Lower lobe of right lung (tissue), 2 donors: Measurements from ENCODE around the gene PA2G4. TPM values are rescaled to one million over a fixed set of nuclear protein-coding genes. Genes with fewer than 3 reads are reported as not detected.

Experiments
- ATAC-seq, 2 donors: fragments of 200-7000 bp; cut with Tn5 transposase; one replicate each; pipeline ENCODE4 v1.9.1; 2020 to 2022; ENCODE audit warnings: mild to moderate bottlenecking in 2 of 2, moderate library complexity in 2 of 2
- DNase-seq: peaks from one replicate; pipeline ENCODE4 v3.0.0-alpha.2; 2020
- H3K27ac ChIP-seq: fragments of 200-600 bp; one replicate; pipeline ENCODE4 v1.8.0; 2022
- H3K27me3 ChIP-seq: fragments of 200-600 bp; one replicate; pipeline ENCODE4 v1.8.0; 2022; ENCODE audit warnings: low read depth
- H3K36me3 ChIP-seq: fragments of 200-600 bp; one replicate; pipeline ENCODE4 v1.8.0; 2022; ENCODE audit warnings: mild to moderate bottlenecking
- H3K4me1 ChIP-seq: fragments of 200-600 bp; one replicate; pipeline ENCODE4 v1.8.0; 2022
- H3K4me3 ChIP-seq: fragments of 200-600 bp; one replicate; pipeline ENCODE4 v1.8.0; 2022; ENCODE audit warnings: mild to moderate bottlenecking
- H3K9me3 ChIP-seq: fragments of 200-600 bp; one replicate; pipeline ENCODE4 v1.8.0; 2022
- intact Hi-C: fragments of 100-400 bp; cut with DNase I; formaldehyde crosslinking; loops from one replicate; pipeline ENCODE4 v1.11.0; 2022
- total RNA-seq: library from RNA; stranded (reverse); fragmentation: NEBNext Ultra II Directional; extraction: Animal tissue kit (Norgen Biotek cat#: 25700); gene quantifications from one replicate; pipeline ENCODE4 v1.2.1, GENCODE V29; 2021
- TF ChIP-seq, protein P1 (sequence below): fragments of 200-600 bp; IDR thresholded peaks from one replicate; pipeline ENCODE4 v1.8.0; 2022; ENCODE audit warnings: antibody characterized with exemption, mild to moderate bottlenecking
- donor health status: DM: no; HTN: yes; CAD: no; lungs with severe emphysema.

The PA2G4 gene
- total RNA-seq, 1 donor from 2014 or later = 69.4 TPM

- H3K27me3 ChIP-seq = no peaks in the 10 kb centered on the region
- H3K9me3 ChIP-seq = no peaks in the 10 kb centered on the region
- ATAC-seq (no peak), DNase-seq (no peak)
- H3K27ac ChIP-seq = no peak overlapping the region
- intact Hi-C loops = no loop called here
- H3K4me3 ChIP-seq = no peak overlapping the region
- H3K36me3 ChIP-seq = peaks cover 99% of the 10 kb centered on the region
- peaks cover 2% of the 10 kb centered on the region for H3K4me1 ChIP-seq
- TF ChIP-seq, protein P1, sequence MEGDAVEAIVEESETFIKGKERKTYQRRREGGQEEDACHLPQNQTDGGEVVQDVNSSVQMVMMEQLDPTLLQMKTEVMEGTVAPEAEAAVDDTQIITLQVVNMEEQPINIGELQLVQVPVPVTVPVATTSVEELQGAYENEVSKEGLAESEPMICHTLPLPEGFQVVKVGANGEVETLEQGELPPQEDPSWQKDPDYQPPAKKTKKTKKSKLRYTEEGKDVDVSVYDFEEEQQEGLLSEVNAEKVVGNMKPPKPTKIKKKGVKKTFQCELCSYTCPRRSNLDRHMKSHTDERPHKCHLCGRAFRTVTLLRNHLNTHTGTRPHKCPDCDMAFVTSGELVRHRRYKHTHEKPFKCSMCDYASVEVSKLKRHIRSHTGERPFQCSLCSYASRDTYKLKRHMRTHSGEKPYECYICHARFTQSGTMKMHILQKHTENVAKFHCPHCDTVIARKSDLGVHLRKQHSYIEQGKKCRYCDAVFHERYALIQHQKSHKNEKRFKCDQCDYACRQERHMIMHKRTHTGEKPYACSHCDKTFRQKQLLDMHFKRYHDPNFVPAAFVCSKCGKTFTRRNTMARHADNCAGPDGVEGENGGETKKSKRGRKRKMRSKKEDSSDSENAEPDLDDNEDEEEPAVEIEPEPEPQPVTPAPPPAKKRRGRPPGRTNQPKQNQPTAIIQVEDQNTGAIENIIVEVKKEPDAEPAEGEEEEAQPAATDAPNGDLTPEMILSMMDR = no peak
Measured at GRCh38 chr12:56137853-56138571, 33.7 kb downstream of the PA2G4 start.

- H3K36me3 ChIP-seq = peaks cover 82% of the 10 kb centered on the region
Measured at GRCh38 chr12:56141946-56142784, 37.8 kb downstream of the PA2G4 start.

DNA sequence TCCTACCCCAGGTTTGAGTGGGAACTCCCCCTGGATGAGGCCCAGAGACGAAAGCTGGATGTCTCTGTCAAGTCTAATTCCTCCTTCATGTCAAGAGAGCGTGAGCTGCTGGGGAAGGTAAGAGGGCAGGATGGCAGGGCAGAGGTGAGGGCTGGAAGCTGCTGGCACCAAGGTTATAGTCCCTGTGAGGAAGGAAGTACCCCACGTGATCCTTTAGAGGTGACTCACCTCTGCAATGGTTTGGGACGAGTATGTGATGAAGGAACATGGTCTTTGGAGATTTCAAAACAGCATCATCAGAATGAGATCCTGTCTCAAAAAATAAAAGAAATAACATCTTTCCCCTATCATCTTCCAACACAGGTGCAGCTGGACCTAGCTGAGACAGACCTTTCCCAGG, 38.9 kb downstream of the PA2G4 start:
- Histone ChIP-seq H3K27ac (peak overlapping the region; percentile 73), H3K27me3 (no peaks in the 10 kb centered on the region), H3K4me1 (peaks cover 37% of the 10 kb centered on the region), H3K4me3 (no peak overlapping the region), H3K36me3 (peaks cover 71% of the 10 kb centered on the region), H3K9me3 (no peaks in the 10 kb centered on the region)
- DNase-seq (no peak), ATAC-seq (no peak)
- TF ChIP-seq, protein P1 = no peak
- intact Hi-C loops = no loop called here

More at GRCh38 chr12:56141946-56142784, 37.8 kb downstream of the PA2G4 start:
- TF ChIP-seq, protein P1 = no peak
- Histone ChIP-seq H3K9me3 (no peaks in the 10 kb centered on the region), H3K27ac (no peak overlapping the region), H3K27me3 (no peaks in the 10 kb centered on the region), H3K4me1 (peaks cover 32% of the 10 kb centered on the region), H3K4me3 (no peak overlapping the region)
- DNase-seq (peak; percentile 38), ATAC-seq (peak in 1 of 2 donors; percentile 21)
- intact Hi-C loops = no loop called here

- Histone ChIP-seq H3K4me3 (no peak overlapping the region), H3K27ac (peak overlapping the region; percentile 73), H3K9me3 (no peaks in the 10 kb centered on the region), H3K36me3 (peaks cover 65% of the 10 kb centered on the region), H3K27me3 (no peaks in the 10 kb centered on the region), H3K4me1 (peaks cover 37% of the 10 kb centered on the region)
- intact Hi-C loops = no loop called here
- ATAC-seq = peak; percentile 42 to 55
- peak; percentile 41 for DNase-seq
- TF ChIP-seq, protein P1 = no peak
Measured at GRCh38 chr12:56143870-56144269, 39.5 kb downstream of the PA2G4 start.

DNA sequence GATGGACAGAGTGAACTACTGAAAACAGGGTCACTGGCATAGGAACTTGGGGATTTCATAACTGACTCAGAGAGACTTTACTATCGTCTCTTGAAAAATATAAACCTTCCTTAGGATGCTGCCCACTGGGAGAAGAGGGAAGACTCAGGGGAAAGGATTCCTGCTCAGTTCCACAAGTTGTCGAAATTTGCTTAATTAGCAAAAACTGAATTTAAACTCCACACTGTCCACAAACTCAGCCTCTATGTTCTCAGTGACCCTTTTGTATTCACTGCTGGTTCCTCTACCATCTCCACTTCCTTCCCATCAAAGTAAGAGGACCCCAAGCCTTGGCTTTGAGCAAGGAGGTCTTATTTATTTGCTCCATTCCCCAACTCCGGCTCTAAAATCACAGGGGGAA, 40.9 kb downstream of the PA2G4 start:
- ATAC-seq = no peak
- TF ChIP-seq, protein P1 = no peak
- peak overlapping the region; percentile 73 for H3K27ac ChIP-seq

More for the DNA sequence above, 40.9 kb downstream of the PA2G4 start:
- intact Hi-C loops = no loop called here
- Histone ChIP-seq H3K9me3 (no peaks in the 10 kb centered on the region), H3K4me3 (no peak overlapping the region), H3K4me1 (peaks cover 37% of the 10 kb centered on the region), H3K27me3 (no peaks in the 10 kb centered on the region), H3K36me3 (peaks cover 51% of the 10 kb centered on the region)
- DNase-seq = no peak
